ENCODE results near the gene GNAQ. TPM values are rescaled to one million over a fixed set of nuclear protein-coding genes. Genes with fewer than 3 reads are reported as not detected.

Gene GNAQ
- total RNA-seq, 1 experiment from 2014 or later, result 55.5 TPM

GRCh38 chr9:77744841-77745430, 286.7 kb downstream of the GNAQ start:
- Mint-ChIP-seq H3K9me3 (0 out of 2 replicates have a peak, but pooled peaks cover 5% of the 10 kb centered on the region), H3K4me1 (peaks cover 38% of the 10 kb centered on the region), H3K27ac (peak overlapping the region; percentile 83), H3K36me3 (no peaks in the 10 kb centered on the region), H3K4me3 (no peak overlapping the region), H3K27me3 (ENCODE audit: low read depth) (no peaks in the 10 kb centered on the region)
- no peak for DNase-seq (ENCODE audit: low spot score)
- TF ChIP-seq GTF2I (CRISPR knock-in tag; conservative IDR thresholded peaks at IDR 0.05) (no peak), NFE2L1 (CRISPR knock-in tag; IDR thresholded peaks at IDR 0.05) (no peak), MXD4 (CRISPR knock-in tag; IDR thresholded peaks at IDR 0.05; ENCODE audit: borderline replicate concordance) (no peak), PRRX2 (CRISPR knock-in tag; IDR thresholded peaks at IDR 0.05) (no peak), AFF4 (CRISPR knock-in tag; IDR thresholded peaks at IDR 0.05; ENCODE audit: borderline replicate concordance) (no peak), ZNF512 (CRISPR knock-in tag; IDR thresholded peaks at IDR 0.05; ENCODE audit: borderline replicate concordance) (no peak), ZNF121 (CRISPR knock-in tag; IDR thresholded peaks at IDR 0.05) (no peak), NR1H2 (CRISPR knock-in tag; IDR thresholded peaks at IDR 0.05) (no peak), TEAD1 (CRISPR knock-in tag; IDR thresholded peaks at IDR 0.05) (no peak), USF2 (CRISPR knock-in tag; IDR thresholded peaks at IDR 0.05) (no peak), ZNF219 (CRISPR knock-in tag; IDR thresholded peaks at IDR 0.05; ENCODE audit: borderline replicate concordance) (no peak), JUN (CRISPR knock-in tag; IDR thresholded peaks at IDR 0.05) (no peak), CBFB (CRISPR knock-in tag; IDR thresholded peaks at IDR 0.05; ENCODE audit: low read depth) (no peak), ETV6 (CRISPR knock-in tag; IDR thresholded peaks at IDR 0.05) (no peak), GABPB1 (CRISPR knock-in tag; IDR thresholded peaks at IDR 0.05) (no peak), ATF2 (CRISPR knock-in tag; IDR thresholded peaks at IDR 0.05; ENCODE audit: borderline replicate concordance, low read depth) (no peak), FOXP1 (CRISPR knock-in tag; IDR thresholded peaks at IDR 0.05; ENCODE audit: borderline replicate concordance) (no peak)
- POLR2A ChIA-PET, result no interaction called here
- CTCF ChIA-PET, result interaction anchor here (1.0 to 1.9 kb wide), 3 partner anchors 71 to 311 kb away, joined by 4 to 5 read pairs (median 4); no protein-coding TSS in a partner anchor
- ATAC-seq, result peak; percentile 75

GRCh38 chr9:77743386-77743785, 288.2 kb downstream of the GNAQ start:
- H3K9me3 Mint-ChIP-seq, result 0 out of 2 replicates have a peak, but pooled peaks cover 5% of the 10 kb centered on the region
- POLR2A ChIA-PET, result no interaction called here

More at GRCh38 chr9:77743386-77743785, 288.2 kb downstream of the GNAQ start:
- no peak for ATAC-seq
- peaks cover 48% of the 10 kb centered on the region for H3K4me1 Mint-ChIP-seq
- no peak overlapping the region; the same call in 1 of the 2 replicates for H3K27ac Mint-ChIP-seq
- no peaks in the 10 kb centered on the region for H3K36me3 Mint-ChIP-seq
- DNase-seq (ENCODE audit: low spot score), result no peak
- TF ChIP-seq ZNF219 (CRISPR knock-in tag; IDR thresholded peaks at IDR 0.05; ENCODE audit: borderline replicate concordance), result no peak
- no peak for TF ChIP-seq ZNF512 (CRISPR knock-in tag; IDR thresholded peaks at IDR 0.05; ENCODE audit: borderline replicate concordance)
- no peak for TF ChIP-seq NR2C2 (CRISPR knock-in tag; IDR thresholded peaks at IDR 0.05)
- no peak for TF ChIP-seq IRF2 (CRISPR knock-in tag; IDR thresholded peaks at IDR 0.05; ENCODE audit: borderline replicate concordance, low read depth)
- no peak for TF ChIP-seq MXD4 (CRISPR knock-in tag; IDR thresholded peaks at IDR 0.05; ENCODE audit: borderline replicate concordance)
- H3K27me3 Mint-ChIP-seq (ENCODE audit: low read depth), result no peaks in the 10 kb centered on the region
- CTCF ChIA-PET, result interaction anchor here (0.6 to 1.0 kb wide), 2 partner anchors 9 to 198 kb away, joined by 4 read pairs; no protein-coding TSS in a partner anchor
- H3K4me3 Mint-ChIP-seq, result no peak overlapping the region

Data from WTC11 (cell line).